ENCODE measurements around the gene GSC2. TPM values are rescaled to one million over a fixed set of nuclear protein-coding genes. Genes with fewer than 3 reads are reported as not detected.

GSC2 gene
- total RNA-seq, 1 donor from 2014 or later, result not detected

DNA sequence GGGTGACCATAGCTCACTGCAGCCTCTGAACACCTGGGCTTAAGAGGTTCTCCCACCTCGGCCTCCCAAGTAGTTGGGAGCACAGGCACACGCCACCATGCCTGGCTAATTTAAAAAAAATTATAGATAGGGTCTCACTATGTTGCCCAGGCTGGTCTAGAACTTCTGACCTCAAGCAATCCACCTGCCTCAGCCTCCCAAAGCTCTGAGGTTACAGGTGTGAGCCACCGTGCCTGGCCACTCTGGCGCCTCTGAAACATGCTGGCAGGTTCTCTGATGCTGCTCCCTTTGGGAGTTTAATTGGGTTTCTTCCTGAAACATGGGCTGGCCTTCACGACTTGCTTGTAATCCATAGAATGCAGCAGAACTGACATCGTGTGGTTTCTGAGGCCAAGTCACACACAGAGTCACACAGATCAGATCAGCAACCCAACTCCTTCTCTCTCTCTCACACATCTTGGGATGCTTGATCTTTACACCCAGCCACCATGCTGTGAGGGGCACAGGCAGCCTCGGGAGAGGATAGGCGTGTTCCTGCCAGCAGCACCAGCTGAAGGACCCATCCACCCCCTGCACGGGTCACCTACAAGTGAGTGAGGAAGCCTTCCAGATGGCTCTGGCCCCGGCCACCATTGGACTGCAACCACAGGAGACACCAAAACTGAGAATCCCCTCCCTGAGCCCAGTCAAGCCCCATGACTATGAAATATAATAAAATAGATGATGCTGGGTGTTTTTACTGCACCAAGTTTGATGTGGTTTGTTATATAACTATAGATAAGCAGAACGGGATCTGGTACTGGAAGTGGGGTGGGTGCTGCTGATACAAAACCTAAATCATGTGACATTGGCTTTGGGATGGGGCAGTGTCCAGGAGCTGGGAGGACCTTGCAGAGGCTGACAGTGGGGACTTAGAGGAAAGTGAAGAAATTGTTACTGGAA lies 3.1 kb upstream of the GSC2 start:
- H3K4me3 Mint-ChIP-seq (ENCODE audit: low read depth), result no peak overlapping the region

DNA sequence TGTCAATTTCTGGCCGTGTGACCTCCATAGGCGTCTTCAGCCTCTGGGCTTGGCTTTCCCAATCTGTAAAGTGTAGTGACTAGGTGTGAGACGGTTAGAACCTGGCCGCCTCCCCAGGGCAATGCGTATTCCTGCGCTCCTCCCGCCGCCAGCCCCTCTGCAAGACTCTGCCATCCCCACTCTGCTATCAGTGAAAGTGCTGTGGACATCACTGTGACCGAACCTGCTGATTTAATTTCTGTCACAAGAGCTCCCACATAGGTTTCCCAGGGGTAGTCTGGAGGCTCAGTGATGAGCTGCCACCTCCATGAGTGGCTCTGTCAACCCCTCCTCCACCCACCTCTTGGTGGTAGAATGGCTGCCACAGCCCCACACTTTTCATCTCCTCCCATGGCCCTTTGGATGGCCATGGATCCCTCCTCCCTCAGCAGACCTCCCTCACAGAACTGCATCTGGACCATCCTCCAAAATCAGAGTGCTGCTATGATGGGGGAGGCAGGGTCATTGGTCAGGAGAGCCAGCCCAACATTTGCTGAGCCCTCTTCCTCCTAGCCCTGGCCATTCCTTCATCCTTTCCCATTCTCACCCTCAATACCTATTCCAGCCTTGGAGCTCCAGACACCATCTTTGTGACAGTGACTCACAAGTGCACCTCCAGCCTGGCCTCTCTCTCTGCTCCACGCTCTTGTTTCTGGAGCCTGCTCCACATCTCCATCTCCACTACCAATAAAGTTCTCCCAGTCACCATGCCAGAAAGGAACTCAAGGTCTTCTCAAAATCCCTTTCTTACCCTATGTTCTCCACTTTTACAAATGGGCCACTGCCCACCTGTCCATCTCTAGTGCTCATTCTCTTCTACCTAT lies 1.5 kb upstream of the GSC2 start:
- H3K4me1 Mint-ChIP-seq (ENCODE audit: low read depth), result no peaks in the 10 kb centered on the region
- H3K27ac Mint-ChIP-seq, result no peak overlapping the region
- H3K9me3 Mint-ChIP-seq (ENCODE audit: low read depth), result no peaks in the 10 kb centered on the region
- peaks cover 64% of the 10 kb centered on the region for H3K27me3 Mint-ChIP-seq
- DNase-seq (ENCODE audit: low spot score, unreplicated experiment), result no peak
- H3K36me3 Mint-ChIP-seq (ENCODE audit: insufficient read depth), result no peaks in the 10 kb centered on the region
- H3K4me3 Mint-ChIP-seq (ENCODE audit: low read depth), result no peak overlapping the region
- TF ChIP-seq, protein P1, sequence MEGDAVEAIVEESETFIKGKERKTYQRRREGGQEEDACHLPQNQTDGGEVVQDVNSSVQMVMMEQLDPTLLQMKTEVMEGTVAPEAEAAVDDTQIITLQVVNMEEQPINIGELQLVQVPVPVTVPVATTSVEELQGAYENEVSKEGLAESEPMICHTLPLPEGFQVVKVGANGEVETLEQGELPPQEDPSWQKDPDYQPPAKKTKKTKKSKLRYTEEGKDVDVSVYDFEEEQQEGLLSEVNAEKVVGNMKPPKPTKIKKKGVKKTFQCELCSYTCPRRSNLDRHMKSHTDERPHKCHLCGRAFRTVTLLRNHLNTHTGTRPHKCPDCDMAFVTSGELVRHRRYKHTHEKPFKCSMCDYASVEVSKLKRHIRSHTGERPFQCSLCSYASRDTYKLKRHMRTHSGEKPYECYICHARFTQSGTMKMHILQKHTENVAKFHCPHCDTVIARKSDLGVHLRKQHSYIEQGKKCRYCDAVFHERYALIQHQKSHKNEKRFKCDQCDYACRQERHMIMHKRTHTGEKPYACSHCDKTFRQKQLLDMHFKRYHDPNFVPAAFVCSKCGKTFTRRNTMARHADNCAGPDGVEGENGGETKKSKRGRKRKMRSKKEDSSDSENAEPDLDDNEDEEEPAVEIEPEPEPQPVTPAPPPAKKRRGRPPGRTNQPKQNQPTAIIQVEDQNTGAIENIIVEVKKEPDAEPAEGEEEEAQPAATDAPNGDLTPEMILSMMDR (IDR thresholded peaks at IDR 0.05; ENCODE audit: unreplicated experiment), result no peak

More for the DNA sequence above, 3.1 kb upstream of the GSC2 start:
- TF ChIP-seq, protein P1 (IDR thresholded peaks at IDR 0.05; ENCODE audit: unreplicated experiment), result no peak
- peaks cover 50% of the 10 kb centered on the region for H3K27me3 Mint-ChIP-seq
- no peaks in the 10 kb centered on the region for H3K4me1 Mint-ChIP-seq (ENCODE audit: low read depth)
- no peak overlapping the region for H3K27ac Mint-ChIP-seq
- no peaks in the 10 kb centered on the region for H3K36me3 Mint-ChIP-seq (ENCODE audit: insufficient read depth)
- DNase-seq (ENCODE audit: low spot score, unreplicated experiment), result no peak
- no peaks in the 10 kb centered on the region for H3K9me3 Mint-ChIP-seq (ENCODE audit: low read depth)

DNA sequence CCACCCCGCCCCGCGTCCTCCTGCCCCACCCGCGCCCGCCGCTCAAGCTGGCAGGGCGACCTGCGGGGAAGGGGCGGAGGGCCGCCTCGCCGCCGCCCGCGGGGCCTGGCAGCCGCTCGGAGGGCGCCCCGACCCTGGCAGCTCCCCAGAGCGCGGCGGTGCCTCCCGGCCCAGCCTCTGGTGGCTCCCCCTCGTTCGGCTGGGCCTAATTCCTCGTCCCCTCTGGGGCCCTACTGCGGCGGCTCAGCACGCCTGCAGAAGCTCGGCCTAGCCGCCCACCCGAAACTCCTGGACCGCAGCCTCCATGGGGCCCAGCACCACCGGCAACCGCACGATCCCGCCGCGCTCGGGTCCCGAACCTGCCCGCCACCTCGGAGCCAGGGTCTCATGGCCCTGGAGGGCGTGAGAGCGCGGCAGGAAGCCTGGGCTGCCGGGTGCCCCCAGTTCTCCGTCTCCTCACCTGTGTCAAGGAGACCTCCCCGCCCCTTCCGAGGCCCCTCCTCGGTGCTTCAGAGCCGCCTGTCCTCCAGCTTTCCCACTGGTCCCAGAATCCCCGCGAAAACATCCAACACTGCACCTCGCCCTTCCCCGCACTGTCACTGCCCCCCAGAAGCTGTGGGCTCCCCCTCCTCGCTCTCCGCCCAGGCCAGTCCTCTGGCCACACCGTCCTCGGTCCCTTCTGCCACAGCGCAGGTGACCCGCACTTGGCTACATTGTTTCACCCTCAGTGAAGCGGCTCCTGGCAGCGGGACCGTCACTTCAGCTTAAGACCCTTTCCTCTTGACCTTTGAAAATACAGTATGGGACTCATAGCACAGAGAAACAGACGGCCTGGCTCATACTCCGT lies 613 bp upstream of the GSC2 start:
- H3K27me3 Mint-ChIP-seq, result peaks cover 68% of the 10 kb centered on the region
- no peaks in the 10 kb centered on the region for H3K9me3 Mint-ChIP-seq (ENCODE audit: low read depth)
- no peak overlapping the region for H3K27ac Mint-ChIP-seq
- no peak for DNase-seq (ENCODE audit: low spot score, unreplicated experiment)
- H3K4me3 Mint-ChIP-seq (ENCODE audit: low read depth), result no peak overlapping the region
- no peaks in the 10 kb centered on the region for H3K36me3 Mint-ChIP-seq (ENCODE audit: insufficient read depth)
- H3K4me1 Mint-ChIP-seq (ENCODE audit: low read depth), result no peaks in the 10 kb centered on the region
- TF ChIP-seq, protein P1 (IDR thresholded peaks at IDR 0.05; ENCODE audit: unreplicated experiment), result no peak

DNA sequence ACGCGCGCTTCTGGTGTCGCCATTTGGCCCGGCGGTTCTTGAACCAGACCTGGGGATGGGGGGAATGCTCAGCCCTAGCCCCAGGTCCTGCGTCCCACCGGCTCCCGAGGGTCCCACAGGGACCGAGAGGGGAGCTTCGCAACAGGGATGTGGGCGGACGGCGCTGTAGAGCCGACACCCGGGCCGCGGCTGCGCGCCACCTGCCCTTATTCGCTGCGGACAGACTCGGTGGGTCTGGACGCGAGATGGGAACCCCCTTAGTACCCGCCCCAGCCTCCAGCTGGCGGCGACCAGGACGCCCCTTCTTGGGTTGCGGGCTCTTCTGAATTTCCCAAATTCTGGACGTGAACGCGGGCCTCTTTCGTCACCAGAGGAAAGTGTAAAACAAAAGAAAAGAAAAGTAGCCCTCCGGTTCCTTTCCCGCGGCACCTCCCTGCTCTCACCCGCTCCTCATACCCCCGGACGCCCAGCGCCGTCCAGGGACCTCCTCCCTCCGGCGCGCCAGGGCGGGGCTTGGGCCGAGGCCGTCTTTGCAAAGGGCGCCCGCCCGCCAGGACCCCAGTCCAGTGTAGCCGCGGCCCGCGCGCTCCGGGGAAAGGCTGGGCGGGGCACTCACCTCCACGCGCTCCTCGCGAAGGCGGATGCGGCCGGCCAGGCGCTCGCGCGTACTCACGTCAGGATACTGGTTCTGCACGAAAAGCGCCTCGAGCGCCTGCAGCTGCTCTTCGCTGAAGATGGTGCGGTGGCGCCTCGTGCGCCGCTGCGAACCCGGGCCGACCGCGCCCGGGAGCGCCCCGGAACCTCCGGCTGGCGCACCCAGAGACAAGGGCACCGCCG lies 827 bp downstream of the GSC2 start:
- no peak overlapping the region for H3K4me3 Mint-ChIP-seq (ENCODE audit: low read depth)

More for the DNA sequence above, 827 bp downstream of the GSC2 start:
- TF ChIP-seq, protein P1 (IDR thresholded peaks at IDR 0.05; ENCODE audit: unreplicated experiment), result no peak
- peaks cover 63% of the 10 kb centered on the region for H3K27me3 Mint-ChIP-seq
- no peak overlapping the region for H3K27ac Mint-ChIP-seq
- no peaks in the 10 kb centered on the region for H3K36me3 Mint-ChIP-seq (ENCODE audit: insufficient read depth)
- H3K9me3 Mint-ChIP-seq (ENCODE audit: low read depth), result no peaks in the 10 kb centered on the region
- DNase-seq (ENCODE audit: low spot score, unreplicated experiment), result no peak
- peaks cover 4% of the 10 kb centered on the region for H3K4me1 Mint-ChIP-seq (ENCODE audit: low read depth)

All from progenitor cell of endocrine pancreas (in vitro differentiated cells).